ENCODE data around the gene CBLB.

DNA sequence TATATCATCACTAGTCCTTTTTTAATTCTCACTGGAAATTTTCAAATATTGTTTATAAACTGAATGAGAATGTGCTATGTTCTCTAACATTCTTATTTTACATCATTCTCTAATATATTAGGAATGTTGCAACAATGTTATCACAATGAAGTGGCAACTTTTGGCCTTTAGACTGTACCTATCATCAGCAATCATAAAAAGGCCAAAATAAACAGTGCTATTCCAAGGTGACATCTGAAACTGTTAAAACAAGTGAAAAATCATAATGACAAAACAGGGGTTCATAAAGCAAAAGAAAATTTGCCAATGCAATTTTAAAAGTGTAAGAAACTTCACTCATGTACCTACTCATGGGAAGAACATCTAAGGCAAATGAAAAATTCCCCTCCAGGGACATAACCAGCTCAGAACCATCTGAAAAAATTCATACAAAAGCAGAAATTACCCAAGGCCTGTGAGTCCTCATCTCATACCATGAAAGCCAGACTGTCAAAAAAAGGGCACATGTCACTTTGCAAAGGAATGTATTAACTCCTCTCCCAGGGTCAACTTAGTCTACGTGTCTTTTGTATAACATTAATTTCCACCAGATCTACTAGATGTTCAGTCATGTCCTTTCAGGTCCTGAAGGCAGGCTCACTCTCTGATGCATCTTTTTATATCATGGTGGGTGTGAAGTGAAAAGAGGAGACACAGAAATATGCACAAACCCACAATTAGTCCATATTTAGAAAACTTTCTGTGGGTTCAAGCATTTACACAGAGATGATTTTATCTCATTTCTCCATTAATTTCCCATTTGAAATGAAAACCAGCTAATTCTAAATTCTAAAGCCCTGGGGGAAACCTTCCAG is 211.9 kb downstream of the CBLB start:
- TF ChIP-seq, protein P1, sequence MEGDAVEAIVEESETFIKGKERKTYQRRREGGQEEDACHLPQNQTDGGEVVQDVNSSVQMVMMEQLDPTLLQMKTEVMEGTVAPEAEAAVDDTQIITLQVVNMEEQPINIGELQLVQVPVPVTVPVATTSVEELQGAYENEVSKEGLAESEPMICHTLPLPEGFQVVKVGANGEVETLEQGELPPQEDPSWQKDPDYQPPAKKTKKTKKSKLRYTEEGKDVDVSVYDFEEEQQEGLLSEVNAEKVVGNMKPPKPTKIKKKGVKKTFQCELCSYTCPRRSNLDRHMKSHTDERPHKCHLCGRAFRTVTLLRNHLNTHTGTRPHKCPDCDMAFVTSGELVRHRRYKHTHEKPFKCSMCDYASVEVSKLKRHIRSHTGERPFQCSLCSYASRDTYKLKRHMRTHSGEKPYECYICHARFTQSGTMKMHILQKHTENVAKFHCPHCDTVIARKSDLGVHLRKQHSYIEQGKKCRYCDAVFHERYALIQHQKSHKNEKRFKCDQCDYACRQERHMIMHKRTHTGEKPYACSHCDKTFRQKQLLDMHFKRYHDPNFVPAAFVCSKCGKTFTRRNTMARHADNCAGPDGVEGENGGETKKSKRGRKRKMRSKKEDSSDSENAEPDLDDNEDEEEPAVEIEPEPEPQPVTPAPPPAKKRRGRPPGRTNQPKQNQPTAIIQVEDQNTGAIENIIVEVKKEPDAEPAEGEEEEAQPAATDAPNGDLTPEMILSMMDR (conservative IDR thresholded peaks at IDR 0.05 in 1 of 2, IDR thresholded peaks at IDR 0.05 in 1 of 2; ENCODE audit: low read depth in 1 of 2, low read length in 2 of 2) = no peak
- no peak for TF ChIP-seq EZH2 (IDR thresholded peaks at IDR 0.05; ENCODE audit: low read length, missing control alignments)
